ENCODE results near the gene NCOA7.

Gene NCOA7

DNA sequence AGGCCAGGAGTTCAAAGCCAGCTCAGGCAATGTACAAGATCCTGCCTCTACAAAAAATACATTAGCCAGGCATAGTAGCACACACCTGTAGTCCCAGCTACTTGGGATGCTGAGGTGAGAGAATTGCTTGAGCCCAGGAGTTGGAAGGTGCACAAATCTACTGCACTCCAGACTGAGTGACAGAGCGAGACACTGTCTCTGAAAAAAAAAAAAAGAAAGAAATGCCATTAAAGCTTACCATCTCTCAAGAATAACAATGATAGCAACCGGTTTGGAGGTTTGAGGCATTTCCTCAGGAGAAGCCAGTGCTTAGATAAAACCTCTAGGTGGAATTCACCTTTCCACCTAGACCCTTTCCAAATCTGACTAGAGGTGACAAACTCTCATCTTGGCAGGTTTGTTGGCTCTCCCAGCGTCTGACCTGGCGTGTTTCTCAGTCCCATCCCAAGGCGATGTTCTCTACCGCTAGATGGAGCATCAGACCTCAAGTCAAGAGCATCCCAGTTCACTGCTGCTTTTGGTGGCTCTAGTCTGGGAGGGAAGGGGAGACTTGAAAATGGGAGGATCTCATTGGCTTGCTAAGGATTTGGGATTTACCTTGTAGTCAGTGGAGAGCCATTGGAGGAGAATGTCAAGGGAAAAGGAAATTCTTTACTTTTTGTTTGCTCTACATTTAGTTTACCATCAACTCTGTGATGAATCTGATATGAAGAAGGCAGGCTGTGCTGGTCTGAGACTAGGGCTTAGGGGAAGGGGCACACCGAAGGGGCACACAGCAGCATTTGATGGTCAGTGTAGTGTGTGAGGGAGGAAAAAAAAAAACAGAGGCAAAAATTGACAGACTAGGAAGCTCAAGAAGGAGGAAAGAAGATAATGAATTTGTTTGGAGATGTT lies 67.9 kb downstream of the NCOA7 start:
- no peaks in the 10 kb centered on the region for H3K9me3 ChIP-seq
- H3K4me1 ChIP-seq (ENCODE audit: control insufficient read depth in 1 of 2, insufficient read depth in 1 of 2, low read depth in 1 of 2, low read length in 1 of 2), result peaks cover 11 to 12% of the 10 kb centered on the region in 2 experiments
- TF ChIP-seq, protein P1, sequence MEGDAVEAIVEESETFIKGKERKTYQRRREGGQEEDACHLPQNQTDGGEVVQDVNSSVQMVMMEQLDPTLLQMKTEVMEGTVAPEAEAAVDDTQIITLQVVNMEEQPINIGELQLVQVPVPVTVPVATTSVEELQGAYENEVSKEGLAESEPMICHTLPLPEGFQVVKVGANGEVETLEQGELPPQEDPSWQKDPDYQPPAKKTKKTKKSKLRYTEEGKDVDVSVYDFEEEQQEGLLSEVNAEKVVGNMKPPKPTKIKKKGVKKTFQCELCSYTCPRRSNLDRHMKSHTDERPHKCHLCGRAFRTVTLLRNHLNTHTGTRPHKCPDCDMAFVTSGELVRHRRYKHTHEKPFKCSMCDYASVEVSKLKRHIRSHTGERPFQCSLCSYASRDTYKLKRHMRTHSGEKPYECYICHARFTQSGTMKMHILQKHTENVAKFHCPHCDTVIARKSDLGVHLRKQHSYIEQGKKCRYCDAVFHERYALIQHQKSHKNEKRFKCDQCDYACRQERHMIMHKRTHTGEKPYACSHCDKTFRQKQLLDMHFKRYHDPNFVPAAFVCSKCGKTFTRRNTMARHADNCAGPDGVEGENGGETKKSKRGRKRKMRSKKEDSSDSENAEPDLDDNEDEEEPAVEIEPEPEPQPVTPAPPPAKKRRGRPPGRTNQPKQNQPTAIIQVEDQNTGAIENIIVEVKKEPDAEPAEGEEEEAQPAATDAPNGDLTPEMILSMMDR (IDR thresholded peaks at IDR 0.05), result no peak
- no peak overlapping the region for H3K27ac ChIP-seq
- no peaks in the 10 kb centered on the region for H3K27me3 ChIP-seq
- no peak overlapping the region for H3K4me3 ChIP-seq (ENCODE audit: low read depth in 1 of 2, low read length in 1 of 2)
- H3K36me3 ChIP-seq, result peaks cover 13% of the 10 kb centered on the region

DNA sequence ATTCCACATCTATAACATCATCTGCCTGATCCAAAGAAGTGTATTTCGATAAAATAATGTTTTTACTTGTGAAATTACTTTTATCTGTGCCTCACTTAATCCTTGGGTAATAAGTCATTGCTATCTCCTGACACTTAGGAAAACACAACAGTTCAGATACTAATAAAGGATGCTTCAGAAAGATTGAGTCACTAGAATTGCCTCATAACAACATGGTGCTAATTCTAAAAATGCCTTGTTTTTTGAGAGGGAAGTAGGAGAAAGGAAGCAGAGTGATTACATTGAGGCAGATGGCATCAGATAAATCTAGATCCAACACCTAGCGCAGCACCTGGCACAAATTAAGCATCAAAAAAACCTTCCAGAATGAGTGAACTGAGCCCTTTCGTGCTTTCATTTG lies 69.0 kb downstream of the NCOA7 start:
- Histone ChIP-seq H3K4me1 (ENCODE audit: control insufficient read depth in 1 of 2, insufficient read depth in 1 of 2, low read depth in 1 of 2, low read length in 1 of 2) (peaks cover 3 to 5% of the 10 kb centered on the region in 2 experiments), H3K36me3 (peaks cover 13% of the 10 kb centered on the region), H3K27me3 (no peaks in the 10 kb centered on the region), H3K9me3 (no peaks in the 10 kb centered on the region), H3K27ac (peak overlapping the region; percentile 21), H3K4me3 (ENCODE audit: low read depth in 1 of 2, low read length in 1 of 2) (no peak overlapping the region)
- TF ChIP-seq, protein P1 (IDR thresholded peaks at IDR 0.05), result no peak

GRCh38 chr6:125863023-125863422 lies 72.3 kb downstream of the NCOA7 start:
- no peak overlapping the region for H3K4me3 ChIP-seq (ENCODE audit: low read depth in 1 of 2, low read length in 1 of 2)
- no peak overlapping the region for H3K27ac ChIP-seq
- no peaks in the 10 kb centered on the region for H3K27me3 ChIP-seq
- TF ChIP-seq, protein P1 (IDR thresholded peaks at IDR 0.05), result no peak
- H3K36me3 ChIP-seq, result no peaks in the 10 kb centered on the region
- no peaks in the 10 kb centered on the region for H3K9me3 ChIP-seq
- H3K4me1 ChIP-seq (ENCODE audit: control insufficient read depth in 1 of 2, insufficient read depth in 1 of 2, low read depth in 1 of 2, low read length in 1 of 2), result peaks cover 3 to 12% of the 10 kb centered on the region in 2 experiments

GRCh38 chr6:125865015-125865414 lies 74.3 kb downstream of the NCOA7 start:
- TF ChIP-seq, protein P1 (IDR thresholded peaks at IDR 0.05), result no peak
- H3K4me3 ChIP-seq (ENCODE audit: low read depth in 1 of 2, low read length in 1 of 2), result no peak overlapping the region
- H3K9me3 ChIP-seq, result no peaks in the 10 kb centered on the region
- no peaks in the 10 kb centered on the region for H3K27me3 ChIP-seq
- no peak overlapping the region for H3K27ac ChIP-seq
- H3K36me3 ChIP-seq, result no peaks in the 10 kb centered on the region
- H3K4me1 ChIP-seq (ENCODE audit: control insufficient read depth in 1 of 2, insufficient read depth in 1 of 2, low read depth in 1 of 2, low read length in 1 of 2), result peaks cover 0 to 7% of the 10 kb centered on the region in 2 experiments

DNA sequence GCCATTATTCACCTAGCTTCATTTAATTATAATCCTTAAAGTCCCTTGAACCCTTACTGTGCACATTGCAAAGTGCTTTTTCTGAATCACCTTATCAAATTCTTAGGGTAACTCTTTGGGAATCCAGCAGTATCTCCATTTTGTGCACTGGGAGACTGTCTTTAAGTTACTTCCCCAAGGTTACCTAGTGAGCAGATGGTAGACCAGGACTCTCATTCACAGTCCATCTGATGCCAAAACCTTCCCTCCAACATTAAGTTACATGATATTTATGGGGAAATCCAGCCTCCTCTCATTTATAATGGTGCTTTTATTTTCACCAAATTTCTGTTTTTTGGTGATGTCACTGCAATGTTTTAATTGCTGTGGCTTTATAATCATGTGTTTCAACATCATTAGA lies 75.7 kb downstream of the NCOA7 start:
- TF ChIP-seq, protein P1 (IDR thresholded peaks at IDR 0.05), result no peak
- no peak overlapping the region for H3K27ac ChIP-seq
- H3K4me3 ChIP-seq (ENCODE audit: low read depth in 1 of 2, low read length in 1 of 2), result no peak overlapping the region
- H3K27me3 ChIP-seq, result no peaks in the 10 kb centered on the region
- H3K36me3 ChIP-seq, result no peaks in the 10 kb centered on the region
- H3K9me3 ChIP-seq, result no peaks in the 10 kb centered on the region
- H3K4me1 ChIP-seq (ENCODE audit: control insufficient read depth in 1 of 2, insufficient read depth in 1 of 2, low read depth in 1 of 2, low read length in 1 of 2), result peaks cover 0 to 7% of the 10 kb centered on the region in 2 experiments

All from neutrophil (primary cell).